GM18502 (cell line): ENCODE results near the gene TNIK.
"Not testable (repeated sequence)": the region's sequence is repeated elsewhere in the genome, so short reads cannot be mapped to it uniquely, and the experiment has no call there.

Experiments
- ATAC-seq: cut with Tn5 transposase; IDR thresholded peaks from one replicate; pipeline ENCODE4 v1.9.1; 2021; ENCODE audit warnings: mild to moderate bottlenecking; ENCODE audit not compliant: unreplicated experiment, poor library complexity

The TNIK gene

GRCh38 chr3:171447579-171447891, 12.7 kb downstream of the TNIK start:
- ATAC-seq, result not testable (repeated sequence)

- no peak for ATAC-seq
These were observed 13.2 kb downstream of the TNIK start for GRCh38 chr3:171446801-171447578.

- no peak for ATAC-seq
These were observed 13.9 kb downstream of the TNIK start for GRCh38 chr3:171446301-171446700.

- no peak for ATAC-seq
These were observed 14.5 kb downstream of the TNIK start for GRCh38 chr3:171445620-171446204.

- ATAC-seq, result no peak
These were observed 16.1 kb downstream of the TNIK start for GRCh38 chr3:171444001-171444690.

- ATAC-seq, result no peak
These were observed 16.8 kb downstream of the TNIK start for GRCh38 chr3:171443211-171443957.

- no peak for ATAC-seq
These were observed 18.0 kb downstream of the TNIK start for GRCh38 chr3:171442184-171442583.

GRCh38 chr3:171441381-171441780, 18.8 kb downstream of the TNIK start:
- ATAC-seq, result no peak

- ATAC-seq, result no peak
These were observed 20.2 kb downstream of the TNIK start for GRCh38 chr3:171439996-171440395.

- ATAC-seq, result no peak
These were observed 23.0 kb downstream of the TNIK start for GRCh38 chr3:171437115-171437756.

- ATAC-seq, result no peak
These were observed 23.8 kb downstream of the TNIK start for GRCh38 chr3:171436380-171436779.

- ATAC-seq, result no peak
These were observed 24.4 kb downstream of the TNIK start for GRCh38 chr3:171435757-171436156.

- no peak for ATAC-seq
These were observed 25.1 kb downstream of the TNIK start for GRCh38 chr3:171435143-171435542.

GRCh38 chr3:171432548-171432947, 27.7 kb downstream of the TNIK start:
- ATAC-seq, result no peak

- no peak for ATAC-seq
These were observed 28.7 kb downstream of the TNIK start for GRCh38 chr3:171431550-171431949.

GRCh38 chr3:171430530-171430929, 29.7 kb downstream of the TNIK start:
- ATAC-seq, result no peak

- no peak for ATAC-seq
These were observed 30.6 kb downstream of the TNIK start for GRCh38 chr3:171429635-171430034.

GRCh38 chr3:171428892-171429291, 31.3 kb downstream of the TNIK start:
- ATAC-seq, result no peak

- no peak for ATAC-seq
These were observed 31.9 kb downstream of the TNIK start for GRCh38 chr3:171428321-171428787.

GRCh38 chr3:171427771-171428320, 32.4 kb downstream of the TNIK start:
- ATAC-seq, result no peak
